D721Med (cell line): ENCODE results near the gene ANO1.
"Not testable (repeated sequence)": the region's sequence is repeated elsewhere in the genome, so short reads cannot be mapped to it uniquely, and the experiment has no call there.

Experiments
- DNase-seq: peaks from one replicate; pipeline ENCODE4 v3.0.0; 2011; ENCODE audit warnings: low spot score; ENCODE audit not compliant: insufficient read length
- FAIRE-seq: peaks from 2 replicates; lab custom pipeline; 2011; peaks lifted over from hg19 to GRCh38; lab: Jason Lieb, UNC
- CTCF ChIP-seq: IDR thresholded peaks from 2 replicates; pipeline ENCODE4 v1.5.1; 2012; ENCODE audit warnings: mild to moderate bottlenecking, control low read depth; ENCODE audit not compliant: insufficient read depth; ENCODE audit errors: missing control alignments

The ANO1 gene

GRCh38 chr11:70206982-70207376 lies 128.9 kb downstream of the ANO1 start:
- TF ChIP-seq CTCF = no peak
- FAIRE-seq (no peak), DNase-seq (no peak)

- DNase-seq (no peak), FAIRE-seq (no peak)
- TF ChIP-seq CTCF = no peak
These were observed 129.5 kb downstream of the ANO1 start for GRCh38 chr11:70207531-70208131.

GRCh38 chr11:70209391-70209912 lies 131.3 kb downstream of the ANO1 start:
- FAIRE-seq (no peak), DNase-seq (no peak)
- TF ChIP-seq CTCF = no peak

GRCh38 chr11:70210051-70210501 lies 132.0 kb downstream of the ANO1 start:
- DNase-seq (no peak), FAIRE-seq (no peak)
- no peak for TF ChIP-seq CTCF

GRCh38 chr11:70210530-70210929 lies 132.4 kb downstream of the ANO1 start:
- FAIRE-seq (no peak), DNase-seq (no peak)
- no peak for TF ChIP-seq CTCF

- FAIRE-seq (no peak), DNase-seq (no peak)
- TF ChIP-seq CTCF = no peak
These were observed 134.2 kb downstream of the ANO1 start for GRCh38 chr11:70212227-70212811.

GRCh38 chr11:70217388-70217787 lies 139.3 kb downstream of the ANO1 start:
- DNase-seq, FAIRE-seq: not testable (repeated sequence)

GRCh38 chr11:70218076-70218475 lies 140.0 kb downstream of the ANO1 start:
- not testable (repeated sequence) for FAIRE-seq, DNase-seq
